UCSD-AML1 (cell line): ENCODE results near the gene WASF3.
"Not testable (repeated sequence)": the region's sequence is repeated elsewhere in the genome, so short reads cannot be mapped to it uniquely, and the experiment has no call there.

Experiments
- DNase-seq: peaks from one replicate; lab custom pipeline; 2025; ENCODE audit not compliant: unreplicated experiment; lab: John Stamatoyannopoulos, UW

Gene WASF3

DNA sequence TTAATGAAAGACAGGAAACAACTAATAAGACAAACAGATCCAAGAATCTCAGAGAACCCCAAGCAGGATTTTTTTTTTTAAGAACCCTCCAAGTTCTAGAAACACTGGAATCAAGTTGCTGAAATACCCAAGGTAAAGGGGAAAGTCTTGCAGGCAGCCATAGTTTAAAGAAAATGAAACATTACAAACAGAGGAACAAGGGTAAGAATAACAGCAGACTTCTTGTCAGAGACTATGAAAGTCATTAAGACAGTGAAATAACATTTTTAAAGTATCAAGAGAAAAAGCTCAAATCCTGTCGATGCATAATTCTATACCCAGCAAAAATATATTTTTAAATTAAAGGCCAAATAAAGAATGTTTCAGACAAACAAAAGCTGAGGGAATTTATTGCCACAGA is 67.1 kb downstream of the WASF3 start:
- no peak for DNase-seq

DNA sequence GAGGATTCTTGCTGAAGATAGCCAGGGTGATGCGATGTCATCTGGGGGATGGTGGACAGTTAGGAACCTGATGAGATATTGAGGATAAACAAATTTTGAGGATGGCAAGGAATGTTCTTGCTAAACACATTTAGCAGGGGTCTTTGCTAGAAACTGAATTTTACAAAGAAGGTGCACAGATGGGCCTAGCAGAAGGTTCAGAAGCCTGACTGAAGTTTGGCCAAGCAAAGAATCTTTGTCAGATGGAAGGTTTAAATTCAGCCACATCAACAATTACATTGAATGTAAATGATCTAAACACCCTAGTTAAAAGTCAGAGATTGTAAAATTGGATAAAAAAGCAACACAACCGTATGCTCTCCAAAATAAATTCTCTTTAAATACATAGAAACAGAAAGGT is 68.8 kb downstream of the WASF3 start:
- DNase-seq: no peak

DNA sequence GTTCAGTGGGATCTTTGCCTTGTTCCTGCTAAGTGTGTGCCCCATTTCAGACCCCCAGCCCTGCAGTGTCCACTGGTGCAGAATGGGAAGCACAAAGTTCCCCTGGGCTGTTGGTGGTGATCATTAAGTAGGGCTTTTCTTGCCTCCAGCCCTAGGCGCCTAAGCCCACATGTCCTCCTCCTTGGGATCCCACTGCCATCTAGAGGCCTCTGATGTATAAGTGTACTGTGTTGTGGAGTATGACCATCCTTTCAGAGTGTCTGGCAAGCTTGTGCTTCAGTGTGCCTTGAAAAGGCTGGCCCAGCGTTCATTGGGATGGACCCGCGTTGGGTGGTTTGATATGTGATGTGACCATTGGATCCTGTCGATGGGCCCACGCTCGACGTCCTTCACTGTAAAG is 71.2 kb downstream of the WASF3 start:
- DNase-seq: peak; percentile 17

DNA sequence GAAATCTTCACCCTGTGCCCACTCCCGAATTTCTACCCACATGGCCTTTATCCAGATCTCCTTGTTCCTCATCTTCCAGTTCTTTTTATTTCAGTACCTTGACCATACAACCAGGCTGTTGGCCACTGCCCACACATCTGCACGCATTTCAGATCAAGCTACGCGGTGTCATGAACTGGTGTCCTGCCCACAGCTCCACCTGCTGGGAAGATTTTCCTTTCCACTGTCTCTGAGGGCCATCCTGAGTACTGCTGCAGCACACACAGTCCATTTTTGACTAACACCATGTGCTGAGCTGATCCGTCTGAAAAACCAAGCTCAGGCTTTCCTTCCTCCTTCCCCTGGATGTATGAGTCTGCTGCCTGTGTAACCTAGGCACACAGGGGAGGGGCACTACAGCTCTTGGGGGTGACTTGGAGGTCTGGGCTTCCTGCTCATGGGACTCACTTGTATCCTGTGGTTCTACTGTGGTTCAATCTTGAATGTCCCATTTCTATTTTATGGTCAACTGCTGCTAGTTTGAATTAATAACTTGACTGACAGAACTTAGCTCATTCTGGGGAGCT is 71.9 kb downstream of the WASF3 start:
- peak; percentile 16 for DNase-seq

DNA sequence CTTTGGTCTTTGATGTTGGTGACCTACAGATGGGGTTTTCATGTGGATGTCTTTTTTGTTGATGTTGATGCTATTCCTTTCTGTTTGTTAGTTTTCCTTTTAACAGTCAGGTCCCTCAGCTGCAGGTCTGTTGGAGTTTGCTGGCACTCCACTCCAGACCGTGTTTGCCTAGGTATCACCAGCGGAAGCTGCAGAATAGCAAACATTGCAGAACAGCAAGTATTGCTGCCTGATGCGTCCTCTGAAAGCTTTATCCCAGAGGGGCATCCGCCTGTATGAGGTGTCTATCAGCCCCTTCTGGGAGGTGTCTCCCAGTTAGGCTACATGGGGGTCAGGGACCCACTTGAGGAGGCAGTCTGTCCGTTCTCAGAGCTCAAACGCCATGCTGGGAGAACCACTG is 78.2 kb downstream of the WASF3 start:
- DNase-seq: not testable (repeated sequence)

DNA sequence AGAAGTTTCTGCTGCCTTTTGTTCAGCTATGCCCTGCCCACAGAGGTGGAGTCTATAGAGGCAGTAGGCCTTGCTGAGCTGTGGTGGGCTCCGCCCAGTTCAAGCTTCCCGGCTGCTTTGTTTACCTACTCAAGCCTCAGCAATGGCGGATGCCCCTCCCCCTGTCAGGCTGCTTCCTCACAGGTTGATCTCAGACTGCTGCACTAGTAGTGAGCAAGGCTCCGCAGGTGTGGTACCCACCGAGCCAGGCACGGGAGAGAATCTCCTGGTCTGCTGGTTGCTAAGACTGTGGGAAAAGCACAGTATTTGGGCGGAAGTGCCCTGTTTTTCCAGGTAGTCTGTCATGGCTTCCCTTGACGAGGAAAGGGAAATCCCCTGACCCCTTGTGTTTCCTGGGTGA is 78.6 kb downstream of the WASF3 start:
- not testable (repeated sequence) for DNase-seq

DNA sequence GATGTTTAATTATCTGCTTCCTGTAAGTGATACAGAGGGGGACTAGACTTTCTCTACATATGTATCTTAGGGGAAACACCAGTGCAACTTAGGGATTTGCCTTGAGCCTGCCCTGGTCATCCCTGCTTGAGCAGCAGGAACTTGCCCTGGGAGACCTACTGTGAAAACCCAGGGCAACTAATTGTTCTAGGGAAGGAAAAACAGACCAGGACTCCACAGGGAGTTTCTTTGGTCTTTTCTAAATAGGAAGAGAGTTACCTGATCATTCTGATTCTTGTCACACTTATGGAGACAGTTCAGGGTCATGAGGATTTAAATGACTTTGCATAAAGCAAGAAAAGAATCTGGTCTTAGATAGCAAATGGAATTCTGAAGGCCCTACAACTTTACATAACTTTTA is 89.1 kb downstream of the WASF3 start:
- no peak for DNase-seq

DNA sequence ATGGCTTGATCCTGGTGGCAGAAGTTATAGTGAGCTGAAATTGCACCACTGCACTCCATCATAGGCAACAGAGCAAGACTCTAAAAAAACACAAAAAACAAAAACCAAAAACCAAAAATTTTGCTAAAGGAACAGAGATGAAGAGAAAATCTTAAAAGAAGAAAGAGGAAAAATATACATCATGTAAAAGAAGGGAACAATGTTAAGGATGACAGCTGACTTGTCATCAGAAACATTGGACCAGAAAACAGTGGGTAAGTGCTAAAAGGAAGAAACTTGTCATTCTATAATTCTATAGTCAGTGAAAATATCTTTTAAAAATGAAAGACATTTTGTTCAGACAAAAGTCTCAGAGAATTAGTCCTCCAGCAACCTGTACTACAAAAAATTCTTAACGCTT is 93.8 kb downstream of the WASF3 start:
- DNase-seq: no peak

DNA sequence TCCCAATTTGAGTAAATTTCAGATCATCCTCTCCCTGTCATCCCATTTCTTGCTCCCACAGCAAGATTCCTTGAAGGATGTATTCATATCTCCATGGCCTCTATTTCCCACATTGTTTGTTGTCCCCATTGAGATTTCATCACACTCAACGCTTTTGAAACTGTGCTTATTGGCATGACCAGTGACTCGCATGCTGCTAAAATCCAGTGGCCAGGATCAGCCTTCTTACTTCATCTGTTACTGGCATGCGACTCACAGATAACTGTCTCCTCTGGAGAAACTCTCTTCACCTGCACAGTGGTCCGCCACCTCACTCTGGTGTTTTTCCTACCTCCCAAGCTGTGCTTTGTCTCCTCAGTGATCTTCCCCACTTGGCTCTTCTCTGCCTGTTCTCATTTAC is 95.8 kb downstream of the WASF3 start:
- DNase-seq: no peak

DNA sequence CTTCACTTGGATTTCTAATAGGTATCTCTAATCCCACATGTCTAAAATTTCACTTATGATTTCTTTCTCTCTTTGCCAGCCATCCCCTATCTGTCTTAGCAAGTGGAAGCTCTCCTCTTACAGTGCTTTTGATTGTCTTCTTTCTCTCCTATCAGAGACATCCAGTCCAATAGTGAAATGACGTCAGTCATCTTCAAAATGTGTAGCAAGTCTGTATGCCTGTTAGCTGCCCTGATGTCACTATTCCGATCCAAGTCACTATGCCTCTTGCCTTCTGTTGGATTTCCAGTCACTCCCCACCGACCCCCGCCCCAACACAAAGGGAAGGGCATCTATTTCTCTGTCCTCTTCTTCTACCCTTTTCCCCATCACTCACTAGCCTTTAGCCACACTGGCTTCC is 96.4 kb downstream of the WASF3 start:
- no peak for DNase-seq

DNA sequence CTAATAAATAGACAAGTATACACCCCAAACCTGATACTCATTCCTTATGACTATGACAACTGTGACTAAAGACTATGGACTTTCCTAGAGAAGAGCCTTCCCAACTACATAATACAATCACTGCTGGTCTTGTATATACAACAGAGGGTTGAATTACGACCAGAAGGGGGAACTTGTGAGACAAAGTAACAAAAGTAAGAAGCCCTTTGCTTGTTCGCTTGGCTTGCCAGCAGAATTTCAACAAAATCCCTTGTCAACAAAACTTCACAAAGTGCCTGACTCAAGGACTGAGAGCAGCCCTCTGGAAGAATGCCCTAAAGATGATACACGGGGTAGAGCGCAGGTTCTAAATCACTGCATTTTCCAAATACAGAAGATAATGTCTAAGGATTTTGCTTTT is 99.4 kb downstream of the WASF3 start:
- no peak for DNase-seq

DNA sequence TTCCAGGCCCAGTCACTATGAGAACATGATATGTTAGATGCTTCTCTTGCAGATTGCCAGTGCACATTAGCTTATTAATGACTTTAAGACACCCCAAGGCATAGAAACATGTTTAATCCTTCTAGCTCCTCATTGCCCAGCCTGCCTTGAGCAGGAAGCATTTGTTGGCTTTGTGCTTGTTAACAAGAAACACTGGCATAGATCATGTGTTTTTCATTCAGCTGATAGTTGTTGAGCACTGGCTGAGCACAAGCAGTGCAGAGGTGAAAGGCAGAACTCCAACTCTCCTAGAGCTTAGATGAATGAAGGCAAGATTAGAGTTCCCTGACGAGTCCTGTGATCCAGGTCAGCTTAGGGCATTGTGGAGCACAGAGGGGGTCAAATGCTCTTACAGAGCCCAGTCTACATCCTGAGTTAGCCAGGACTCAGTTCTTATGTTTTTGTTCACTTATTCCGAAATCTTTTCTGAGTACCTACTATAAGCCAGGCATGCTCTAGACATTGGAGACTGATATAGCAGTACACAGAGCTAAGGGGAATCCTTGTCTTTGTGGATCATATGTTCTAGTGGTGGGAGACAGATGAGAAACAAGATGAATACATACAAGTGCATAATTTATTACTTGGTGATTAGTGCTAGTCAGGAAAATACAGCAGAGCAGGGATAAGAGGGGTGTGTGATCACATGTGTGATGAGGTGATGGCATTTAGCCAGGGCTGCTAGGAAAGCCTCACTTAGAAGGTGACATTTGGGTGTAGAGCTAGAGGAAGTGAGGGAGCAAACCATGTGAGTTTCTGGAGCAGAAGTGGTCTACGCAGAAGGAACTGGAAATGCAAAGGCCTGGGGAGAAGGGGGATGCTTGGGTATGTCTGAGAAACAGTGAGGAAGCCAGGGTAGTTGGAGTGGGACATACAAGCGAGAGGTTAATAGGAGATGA is 101.2 kb downstream of the WASF3 start:
- no peak for DNase-seq

DNA sequence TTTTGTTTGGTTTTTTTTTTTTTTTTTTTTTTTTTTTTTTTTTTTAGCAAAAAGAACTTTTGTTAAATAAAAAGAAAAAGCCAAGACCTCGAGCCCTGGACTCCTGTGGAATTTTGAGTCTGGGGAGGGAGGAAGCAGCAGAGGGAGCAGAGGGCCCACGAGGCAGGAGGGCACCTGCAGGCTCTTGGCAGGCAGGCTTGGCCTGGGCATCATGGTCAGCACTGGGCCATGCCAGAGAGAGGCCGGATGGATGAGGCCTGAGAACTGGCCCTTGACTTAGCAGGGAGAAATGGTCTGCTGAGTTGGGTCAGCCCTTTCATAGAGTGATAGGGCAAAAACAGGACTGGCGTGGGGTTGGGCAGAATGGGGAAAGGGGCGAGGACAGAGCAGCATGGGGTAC is 102.7 kb downstream of the WASF3 start:
- no peak for DNase-seq

DNA sequence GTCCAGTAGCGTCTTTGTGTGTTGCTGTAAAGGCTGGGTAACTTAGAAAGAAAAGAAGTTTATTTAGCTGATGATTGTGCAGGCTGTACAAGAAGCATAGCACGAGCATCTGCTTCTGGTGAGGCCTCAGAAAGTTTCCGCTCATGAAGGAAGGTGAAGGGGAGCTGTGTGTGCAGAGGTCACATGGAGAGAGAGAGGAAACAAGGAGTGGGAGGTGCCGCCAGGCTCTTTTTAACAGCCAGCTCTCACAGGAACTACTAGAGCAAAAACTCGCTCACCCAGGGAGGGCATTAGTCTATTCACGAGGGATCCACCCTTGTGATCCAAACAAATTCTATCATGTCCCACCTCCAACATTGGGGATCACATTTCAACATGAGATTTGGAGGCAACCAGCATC is 103.3 kb downstream of the WASF3 start:
- no peak for DNase-seq

DNA sequence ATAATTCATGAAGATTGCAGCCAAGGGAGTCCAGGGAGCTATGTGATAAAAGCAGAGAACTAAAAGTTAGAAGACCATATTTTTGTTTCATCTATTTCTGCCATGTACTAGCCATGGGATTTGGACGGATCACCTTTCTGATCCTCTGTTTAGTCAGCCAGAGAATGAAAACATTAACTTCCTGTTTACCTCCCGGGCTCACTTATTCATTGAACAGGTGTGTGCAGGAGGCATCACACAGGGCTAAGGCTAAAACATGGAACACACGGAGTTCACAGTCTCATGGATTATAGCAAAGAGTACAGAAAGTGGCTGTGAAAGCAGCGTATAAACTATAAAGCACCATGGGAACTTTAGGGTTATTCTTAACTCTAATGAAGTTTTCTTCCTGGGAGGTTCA is 106.3 kb downstream of the WASF3 start:
- no peak for DNase-seq

DNA sequence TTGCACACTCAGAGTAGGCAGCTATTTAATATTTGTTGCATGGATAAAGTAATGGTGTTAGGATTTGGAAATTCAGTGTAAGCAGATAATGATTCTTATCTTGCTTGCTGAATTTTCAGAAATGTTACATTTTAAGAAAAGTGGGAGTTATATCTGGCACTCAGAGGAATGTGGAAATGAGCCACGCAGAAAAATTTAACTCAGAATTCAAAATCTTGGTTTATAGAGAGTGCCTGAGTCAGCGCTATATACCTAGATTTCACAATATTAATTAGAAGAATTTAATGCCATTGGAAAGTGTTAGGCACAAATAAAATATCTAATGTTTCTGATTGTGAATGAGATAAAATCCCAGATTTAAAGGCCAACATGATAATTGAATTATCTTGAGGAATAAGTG is 106.8 kb downstream of the WASF3 start:
- no peak for DNase-seq

DNA sequence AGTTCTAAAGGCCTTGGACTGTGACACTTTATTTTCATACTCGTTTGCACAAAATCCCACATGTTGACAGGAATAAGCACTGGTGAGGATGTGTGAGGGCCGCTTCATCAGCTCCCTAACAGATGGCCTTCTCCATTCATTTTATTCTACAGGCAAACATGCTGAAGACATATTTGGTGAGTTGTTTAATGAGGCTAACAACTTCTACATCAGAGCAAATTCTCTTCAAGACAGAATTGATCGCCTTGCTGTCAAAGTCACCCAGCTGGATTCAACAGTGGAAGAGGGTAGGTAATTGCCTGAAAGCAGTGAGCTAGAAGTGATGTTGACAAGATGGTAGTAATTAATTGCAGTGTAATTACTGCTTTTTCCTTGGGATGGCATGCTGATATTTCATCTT is 107.4 kb downstream of the WASF3 start:
- DNase-seq: no peak

DNA sequence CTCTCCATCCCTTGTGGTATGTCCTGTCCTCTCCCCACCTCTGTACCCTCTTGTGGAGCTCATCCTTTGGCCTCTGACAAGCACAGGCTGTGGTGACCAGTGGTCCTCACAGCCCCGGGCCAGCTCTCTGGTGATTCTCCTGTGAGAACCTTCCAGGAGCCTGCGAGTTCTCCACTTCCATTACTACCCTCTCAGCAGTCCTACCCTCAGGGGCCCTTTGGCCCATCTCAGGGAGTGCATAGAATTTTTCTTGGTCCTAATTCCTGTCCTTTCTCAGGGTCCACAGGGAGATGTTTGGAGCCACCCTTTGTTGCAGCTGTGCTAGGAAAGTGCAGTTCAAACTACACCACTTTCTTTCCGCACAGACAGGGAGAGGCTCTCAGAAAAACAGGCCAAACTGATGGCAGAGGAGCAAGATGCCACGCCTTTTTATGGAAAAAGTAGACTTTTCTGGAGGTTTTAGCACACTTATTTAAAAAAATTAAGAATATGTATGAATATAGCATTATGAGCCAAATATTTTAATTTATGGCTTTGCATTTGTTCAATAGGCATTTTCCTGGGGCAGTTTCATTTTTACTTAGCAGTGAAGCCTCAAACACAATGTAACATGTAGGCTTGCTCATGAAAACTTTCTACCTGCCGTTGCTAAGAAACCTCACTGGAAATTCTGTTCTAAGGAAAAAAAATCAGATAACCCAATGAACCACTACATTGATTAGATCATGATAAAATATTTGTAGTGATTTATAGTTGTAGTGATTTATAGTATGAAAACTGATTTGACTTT is 111.1 kb downstream of the WASF3 start:
- DNase-seq: no peak

DNA sequence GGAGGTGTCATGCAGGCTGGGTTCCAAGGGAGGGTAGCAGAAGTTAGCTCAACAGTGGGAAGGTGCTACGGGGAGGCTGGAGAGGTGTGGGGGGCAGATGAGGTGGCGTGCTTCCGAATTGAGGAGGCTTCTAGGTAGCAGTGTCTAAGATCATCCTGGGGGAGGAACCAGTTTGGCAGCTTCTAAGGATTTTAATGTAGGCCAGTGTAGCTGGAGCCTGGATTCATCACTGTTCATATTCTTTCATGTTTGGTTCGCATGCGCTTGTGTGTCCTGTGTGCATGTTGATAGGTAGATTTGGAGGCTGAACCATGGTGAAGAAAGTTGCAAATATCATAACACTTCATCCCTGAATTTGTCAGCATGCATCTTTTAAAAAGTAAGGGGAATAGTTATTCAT is 116.4 kb downstream of the WASF3 start:
- no peak for DNase-seq

DNA sequence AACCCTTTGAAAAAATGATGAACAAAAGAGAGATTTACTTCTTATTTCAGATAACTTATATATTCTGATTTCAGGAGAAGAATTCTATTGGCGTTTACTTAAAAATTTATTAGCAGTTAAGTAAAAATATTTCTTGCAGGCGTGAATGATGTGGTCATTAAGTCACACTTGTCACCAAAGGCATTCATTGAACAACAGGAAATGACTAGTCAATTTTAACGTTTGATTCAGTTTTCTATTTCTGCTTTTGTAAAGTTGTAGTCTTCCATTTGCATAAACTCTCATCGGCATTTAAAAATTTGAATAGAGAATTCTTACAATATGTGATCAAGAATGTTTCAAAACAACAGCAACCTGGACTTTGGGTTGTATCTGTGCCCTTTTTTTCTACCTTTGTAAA is 119.7 kb downstream of the WASF3 start:
- no peak for DNase-seq

DNA sequence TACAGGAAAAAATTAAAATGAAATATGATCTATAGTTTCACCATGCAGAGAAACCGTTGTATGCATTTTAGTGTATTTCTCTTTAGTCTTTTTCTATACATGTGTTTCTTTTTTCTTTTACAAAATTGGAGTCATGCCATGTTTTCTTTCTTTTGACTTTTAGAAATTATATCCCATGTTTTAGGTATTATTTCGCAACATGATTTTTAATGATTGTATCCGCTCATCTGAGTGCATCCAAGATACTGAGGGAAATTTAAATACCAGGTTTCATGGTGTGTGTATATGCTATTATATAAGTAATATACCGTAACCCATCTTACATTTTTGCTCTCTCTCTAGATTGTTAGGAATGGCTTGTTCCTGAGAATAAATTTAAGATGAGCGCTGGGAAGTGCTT is 120.8 kb downstream of the WASF3 start:
- no peak for DNase-seq

DNA sequence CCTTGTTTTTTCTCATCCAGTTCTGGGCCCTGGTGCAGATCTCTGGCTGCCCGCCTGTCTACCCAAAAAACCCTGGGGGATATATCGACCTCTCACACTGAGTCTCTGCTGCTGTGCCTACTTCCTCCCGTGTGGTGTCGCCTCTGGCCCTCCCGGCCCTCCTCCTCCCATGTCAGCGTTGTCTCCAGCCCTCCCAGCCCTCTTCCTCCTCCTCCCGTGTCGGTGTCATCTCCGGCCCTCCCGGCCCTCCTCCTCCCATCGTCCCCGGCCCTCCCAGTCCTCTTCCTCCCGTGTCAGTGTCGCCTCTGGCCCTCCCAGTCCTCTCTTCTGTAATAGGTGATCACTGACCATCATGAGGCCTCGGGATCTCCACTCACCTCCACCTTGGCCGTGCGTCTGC is 121.3 kb downstream of the WASF3 start:
- DNase-seq: no peak
